CD14-positive monocyte (primary cell): ENCODE data around the gene PANX2. TPM values are rescaled to one million over a fixed set of nuclear protein-coding genes. Genes with fewer than 3 reads are reported as not detected.
"Not testable (repeated sequence)": the region's sequence is repeated elsewhere in the genome, so short reads cannot be mapped to it uniquely, and the experiment has no call there.

Source experiments
- DNase-seq, 3 donors: peaks; one replicate each; pipeline ENCODE4 v3.0.0-alpha.2; 2011 to 2022
- H2AFZ ChIP-seq: 2 replicates; pipeline ENCODE4 v1.6.0; 2012; ENCODE audit warnings: mild to moderate bottlenecking, low read depth, low read length, inconsistent platforms; ENCODE audit not compliant: insufficient read depth, poor library complexity, severe bottlenecking
- H3K27ac ChIP-seq, 2 donors: 1 replicate in 1 of 2; 2 replicates in 1 of 2; pipeline ENCODE4 v1.5.1; 2012 to 2013; ENCODE audit warnings: low read length in 2 of 2, control low read depth in 1 of 2, inconsistent platforms in 1 of 2, low read depth in 1 of 2, mild to moderate bottlenecking in 1 of 2
- H3K27me3 ChIP-seq, 2 donors: one replicate each; pipeline versions ENCODE4 v1.6.0 to v1.6.1; 2011 to 2013; ENCODE audit warnings: low read length in 2 of 2; ENCODE audit not compliant: control insufficient read depth in 2 of 2, insufficient read depth in 2 of 2
- H3K36me3 ChIP-seq, 2 donors: replicated peaks in 1 of 2; 1 replicate in 1 of 2; 2 replicates in 1 of 2; pipeline versions ENCODE4 v1.5.1 to v1.6.1; 2012 to 2013; ENCODE audit warnings: low read length in 2 of 2, control low read depth in 1 of 2, inconsistent platforms in 1 of 2, mild to moderate bottlenecking in 1 of 2; ENCODE audit not compliant: insufficient read depth in 2 of 2, control insufficient read depth in 1 of 2
- H3K4me1 ChIP-seq, 2 donors: 1 replicate in 1 of 2; 2 replicates in 1 of 2; pipeline versions ENCODE4 v1.5.1 to v1.6.1; 2012 to 2013; ENCODE audit warnings: low read length in 2 of 2, control low read depth in 1 of 2, inconsistent platforms in 1 of 2, mild to moderate bottlenecking in 1 of 2, moderate library complexity in 1 of 2; ENCODE audit not compliant: insufficient read depth in 2 of 2, control insufficient read depth in 1 of 2
- H3K4me2 ChIP-seq: replicated peaks from 2 replicates; pipeline ENCODE3; 2012; ENCODE audit warnings: low read length, moderate library complexity, mild to moderate bottlenecking; ENCODE audit not compliant: poor library complexity, severe bottlenecking; ENCODE audit errors: extremely low read depth
- H3K4me3 ChIP-seq, 3 experiments: fragments of 200-600 bp in 1 of 3; sonication (generic) in 1 of 3; replicated peaks in 1 of 3; 1 replicate in 2 of 3; 2 replicates in 1 of 3; pipeline ENCODE4 v1.5.1; 2011 to 2013; ENCODE audit warnings: low read length in 3 of 3, mild to moderate bottlenecking in 3 of 3, control low read depth in 2 of 3, low read depth in 2 of 3, inconsistent platforms in 1 of 3, moderate library complexity in 1 of 3
- H3K79me2 ChIP-seq: 2 replicates; pipeline ENCODE4 v1.6.0; 2012; ENCODE audit warnings: mild to moderate bottlenecking, control low read depth, inconsistent platforms, low read length, moderate library complexity; ENCODE audit not compliant: insufficient read depth
- H3K9ac ChIP-seq: 2 replicates; pipeline ENCODE4 v1.6.0; 2017; ENCODE audit warnings: low read length, mild to moderate bottlenecking; ENCODE audit not compliant: insufficient read depth, poor library complexity, severe bottlenecking
- H3K9me3 ChIP-seq, 2 donors: replicated peaks in 1 of 2; 1 replicate in 1 of 2; 2 replicates in 1 of 2; pipeline versions ENCODE4 v1.5.1 to v1.6.1; 2012 to 2013; ENCODE audit warnings: low read length in 2 of 2, control low read depth in 1 of 2; ENCODE audit not compliant: control insufficient read depth in 1 of 2, insufficient read depth in 1 of 2
- H4K20me1 ChIP-seq: 2 replicates; pipeline ENCODE4 v1.6.0; 2012; ENCODE audit warnings: mild to moderate bottlenecking, low read length, control low read depth, moderate library complexity; ENCODE audit not compliant: insufficient read depth
- H3K27ac Mint-ChIP-seq, 7 donors: one replicate each; pipeline ENCODE4 v1.8.0; 2020; ENCODE audit warnings: mild to moderate bottlenecking in 7 of 7, mixed read lengths in 7 of 7, moderate library complexity in 6 of 7, inconsistent platforms in 2 of 7
- H3K27me3 Mint-ChIP-seq, 3 donors: one replicate each; pipeline ENCODE4 v1.8.0; 2021 to 2022; ENCODE audit warnings: low read depth in 3 of 3, mild to moderate bottlenecking in 3 of 3, mixed read lengths in 3 of 3, moderate library complexity in 3 of 3, inconsistent platforms in 1 of 3
- H3K36me3 Mint-ChIP-seq, 2 donors: one replicate each; pipeline ENCODE4 v1.8.0; 2020; ENCODE audit warnings: mixed read lengths in 2 of 2, inconsistent platforms in 1 of 2, mild to moderate bottlenecking in 1 of 2
- H3K4me1 Mint-ChIP-seq: one replicate; pipeline ENCODE4 v1.8.0; 2020; ENCODE audit warnings: mild to moderate bottlenecking, mixed read lengths
- H3K4me3 Mint-ChIP-seq, 2 donors: one replicate each; pipeline ENCODE4 v1.8.0; 2020; ENCODE audit warnings: mild to moderate bottlenecking in 2 of 2, mixed read lengths in 2 of 2, moderate library complexity in 1 of 2
- H3K9me3 Mint-ChIP-seq, 7 donors: one replicate each; pipeline ENCODE4 v1.8.0; 2020 to 2022; ENCODE audit warnings: mixed read lengths in 7 of 7, mild to moderate bottlenecking in 6 of 7, moderate library complexity in 6 of 7, inconsistent platforms in 2 of 7
- WGBS: methylation state at CpG from one replicate; pipeline ENCODE4 v1.1.5; 2013; ENCODE audit warnings: missing lambda C conversion rate; ENCODE audit not compliant: insufficient coverage; 5-methylcytosine and 5-hydroxymethylcytosine counted together
- intact Hi-C, 2 donors: fragments of 100-400 bp; cut with micrococcal nuclease; formaldehyde crosslinking; loops; one replicate each; pipeline versions ENCODE4 v1.15.0 to v1.15.1; 2023
- polyA plus RNA-seq, 3 donors: library from polyadenylated mRNA; depleted of rRNA in 1 of 3; unstranded in 2 of 3; stranded (reverse) in 1 of 3; fragments of 300-500 nt in 2 of 3; fragments of >200 nt in 1 of 3; fragmentation: Illumina TruSeq in 2 of 3; gene quantifications; 1 replicate in 2 of 3; 2 replicates in 1 of 3; pipeline ENCODE4 v1.2.3, GENCODE V29; 2012 to 2021
- TF ChIP-seq, protein P1 (sequence below): fragments of 200-600 bp; IDR thresholded peaks from one replicate; pipeline ENCODE4 v1.8.0; 2022; ENCODE audit warnings: antibody characterized with exemption, mild to moderate bottlenecking

PANX2 gene
- polyA plus RNA-seq, 3 donors = 0.05 to 6.0 TPM; not detected in 1

GRCh38 chr22:50145721-50146438, 24.7 kb upstream of the PANX2 start:
- H3K27ac ChIP-seq = no peak overlapping the region
- peaks cover 51 to 56% of the 10 kb centered on the region in 2 donors for H3K4me1 ChIP-seq
- Mint-ChIP-seq H3K27ac (no peak overlapping the region), H3K36me3 (no peaks in the 10 kb centered on the region), H3K4me1 (peaks cover 69% of the 10 kb centered on the region), H3K27me3 (peaks cover 0 to 6% (median 3%) of the 10 kb centered on the region in 3 donors), H3K4me3 (no peak overlapping the region), H3K9me3 (no peaks in the 10 kb centered on the region)
- no peaks in the 10 kb centered on the region for H3K27me3 ChIP-seq
- H3K4me2 ChIP-seq = no peak overlapping the region
- TF ChIP-seq, protein P1, sequence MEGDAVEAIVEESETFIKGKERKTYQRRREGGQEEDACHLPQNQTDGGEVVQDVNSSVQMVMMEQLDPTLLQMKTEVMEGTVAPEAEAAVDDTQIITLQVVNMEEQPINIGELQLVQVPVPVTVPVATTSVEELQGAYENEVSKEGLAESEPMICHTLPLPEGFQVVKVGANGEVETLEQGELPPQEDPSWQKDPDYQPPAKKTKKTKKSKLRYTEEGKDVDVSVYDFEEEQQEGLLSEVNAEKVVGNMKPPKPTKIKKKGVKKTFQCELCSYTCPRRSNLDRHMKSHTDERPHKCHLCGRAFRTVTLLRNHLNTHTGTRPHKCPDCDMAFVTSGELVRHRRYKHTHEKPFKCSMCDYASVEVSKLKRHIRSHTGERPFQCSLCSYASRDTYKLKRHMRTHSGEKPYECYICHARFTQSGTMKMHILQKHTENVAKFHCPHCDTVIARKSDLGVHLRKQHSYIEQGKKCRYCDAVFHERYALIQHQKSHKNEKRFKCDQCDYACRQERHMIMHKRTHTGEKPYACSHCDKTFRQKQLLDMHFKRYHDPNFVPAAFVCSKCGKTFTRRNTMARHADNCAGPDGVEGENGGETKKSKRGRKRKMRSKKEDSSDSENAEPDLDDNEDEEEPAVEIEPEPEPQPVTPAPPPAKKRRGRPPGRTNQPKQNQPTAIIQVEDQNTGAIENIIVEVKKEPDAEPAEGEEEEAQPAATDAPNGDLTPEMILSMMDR = no peak
- intact Hi-C loops = no loop called here
- WGBS = 89% methylated on average over 22 of the region's 25 CpGs
- no peaks in the 10 kb centered on the region for H3K79me2 ChIP-seq
- H3K4me3 ChIP-seq = no peak overlapping the region
- no peak overlapping the region for H2AFZ ChIP-seq
- DNase-seq = no peak
- H3K36me3 ChIP-seq = no peaks in the 10 kb centered on the region
- no peaks in the 10 kb centered on the region for H4K20me1 ChIP-seq
- H3K9me3 ChIP-seq = no peaks in the 10 kb centered on the region
- peak overlapping the region; percentile 27 for H3K9ac ChIP-seq

DNA sequence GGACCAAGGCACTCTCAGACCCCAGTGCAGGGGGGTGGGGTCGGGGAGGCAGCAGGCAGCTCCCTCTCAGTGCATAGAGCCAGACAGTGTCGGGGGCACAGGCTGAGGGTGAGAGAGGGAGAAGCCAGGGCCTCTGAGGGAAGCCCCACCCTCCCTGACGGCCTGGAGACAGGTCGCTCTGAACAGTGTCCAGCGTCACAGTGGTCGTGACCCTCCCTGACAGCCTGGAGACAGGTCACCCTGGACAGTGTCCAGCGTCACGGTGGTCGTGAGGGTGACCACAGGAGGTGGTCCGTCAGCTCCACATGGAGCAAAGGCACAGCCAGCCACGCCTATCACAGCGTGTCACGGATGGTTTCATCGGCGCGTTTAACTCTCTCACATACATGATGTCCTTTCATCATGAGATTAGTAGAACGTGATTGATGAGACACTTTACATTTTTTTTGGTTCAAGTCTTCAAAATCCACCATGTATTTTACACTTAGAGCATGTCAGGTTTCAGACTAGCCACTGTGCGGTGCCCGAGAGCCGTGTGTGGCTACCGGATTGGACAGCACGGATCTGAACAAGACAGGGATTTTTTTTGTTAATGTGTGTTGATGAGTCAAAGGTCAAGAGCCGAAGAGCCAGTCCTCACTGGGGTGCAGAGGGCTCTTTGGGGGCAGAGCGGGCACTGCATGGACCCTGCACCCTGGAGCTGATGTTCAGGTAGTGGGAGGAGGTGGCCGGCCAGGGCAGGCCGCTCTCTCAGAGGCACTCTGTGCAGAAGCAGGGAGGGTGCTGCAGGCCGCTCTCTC, 23.9 kb upstream of the PANX2 start:
- H3K27me3 ChIP-seq = no peaks in the 10 kb centered on the region
- Mint-ChIP-seq H3K9me3 (no peaks in the 10 kb centered on the region), H3K27me3 (peaks cover 0 to 6% (median 3%) of the 10 kb centered on the region in 3 donors), H3K4me1 (peaks cover 68% of the 10 kb centered on the region), H3K4me3 (peak overlapping the region in 1 of 2 donors; percentile 37), H3K36me3 (no peaks in the 10 kb centered on the region), H3K27ac (peak overlapping the region in 4 of 7 donors; percentile 12 to 76 (median 47))
- TF ChIP-seq, protein P1 = peak; percentile 41
- peak overlapping the region in 1 of 2 donors; percentile 2 for H3K27ac ChIP-seq
- peaks cover 51 to 56% of the 10 kb centered on the region in 2 donors for H3K4me1 ChIP-seq
- H2AFZ ChIP-seq = peak overlapping the region; percentile 43
- peak in 2 of 3 donors; percentile 32 to 49 for DNase-seq
- no peak overlapping the region for H3K4me2 ChIP-seq
- intact Hi-C loops = no loop called here
- H3K79me2 ChIP-seq = no peaks in the 10 kb centered on the region
- H4K20me1 ChIP-seq = no peaks in the 10 kb centered on the region
- H3K36me3 ChIP-seq = no peaks in the 10 kb centered on the region
- H3K4me3 ChIP-seq = no peak overlapping the region
- 81% methylated on average over 23 of the region's 27 CpGs for WGBS
- H3K9me3 ChIP-seq = no peaks in the 10 kb centered on the region
- H3K9ac ChIP-seq = peak overlapping the region; percentile 27

DNA sequence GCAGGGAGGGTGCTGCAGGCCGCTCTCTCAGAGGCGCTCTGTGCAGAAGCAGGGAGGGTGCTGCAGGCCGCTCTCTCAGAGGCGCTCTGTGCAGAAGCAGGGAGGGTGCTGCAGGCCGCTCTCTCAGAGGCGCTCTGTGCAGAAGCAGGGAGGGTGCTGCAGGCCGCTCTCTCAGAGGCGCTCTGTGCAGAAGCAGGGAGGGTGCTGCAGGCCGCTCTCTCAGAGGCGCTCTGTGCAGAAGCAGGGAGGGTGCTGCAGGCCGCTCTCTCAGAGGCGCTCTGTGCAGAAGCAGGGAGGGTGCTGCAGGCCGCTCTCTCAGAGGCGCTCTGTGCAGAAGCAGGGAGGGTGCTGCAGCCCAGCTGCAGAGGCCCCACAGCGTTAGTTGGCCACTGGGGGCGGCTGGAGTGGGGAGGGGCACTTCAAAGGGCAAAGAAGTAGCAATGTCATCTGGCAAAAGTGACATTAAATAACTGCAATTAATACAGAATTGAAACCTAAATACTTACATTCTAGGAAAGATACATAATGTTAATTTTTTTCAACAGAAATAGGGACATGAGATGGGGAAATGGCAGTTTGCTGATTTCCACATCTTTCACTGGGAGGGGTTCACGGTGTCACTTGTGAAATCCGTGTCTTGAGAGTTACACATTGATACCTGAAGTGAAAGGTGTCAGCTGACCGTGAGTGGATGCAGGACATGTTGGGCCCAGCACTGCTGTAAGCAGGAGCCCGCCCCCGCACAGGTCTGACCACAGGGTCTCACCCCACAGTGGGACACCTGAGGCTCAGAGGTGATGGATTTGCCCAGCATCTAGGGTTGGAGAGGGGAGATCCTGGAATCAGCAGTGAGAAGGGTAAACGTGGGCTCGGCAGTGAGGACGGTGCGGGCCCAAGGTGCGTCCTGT, 23.0 kb upstream of the PANX2 start:
- intact Hi-C loops = loop anchor here in 1 of 2 donors (2.0 kb wide), 1 partner anchor 53 kb away; the partner anchor contains the start of gene SELENOO

More for the DNA sequence above, 23.0 kb upstream of the PANX2 start:
- Mint-ChIP-seq H3K27ac (peak overlapping the region in 5 of 7 donors; percentile 3 to 65 (median 15)), H3K4me1 (peaks cover 62% of the 10 kb centered on the region)
- H3K4me2 ChIP-seq, H3K36me3 Mint-ChIP-seq, H3K4me3 ChIP-seq, H3K79me2 ChIP-seq, H3K36me3 ChIP-seq, H3K4me3 Mint-ChIP-seq, H3K27me3 Mint-ChIP-seq, H4K20me1 ChIP-seq, H3K9me3 Mint-ChIP-seq, H3K9ac ChIP-seq, H3K9me3 ChIP-seq, H3K27me3 ChIP-seq: not testable (repeated sequence)
- Histone ChIP-seq H3K4me1 (peaks cover 51 to 54% of the 10 kb centered on the region in 2 donors), H3K27ac (peak overlapping the region in 1 of 2 donors; percentile 51), H2AFZ (peak overlapping the region; percentile 43)
- DNase-seq = peak in 2 of 3 donors; percentile 26 to 33
- 40% methylated on average over 7 of the region's 26 CpGs for WGBS
